ENCODE measurements around the gene MAPK11. TPM values are rescaled to one million over a fixed set of nuclear protein-coding genes. Genes with fewer than 3 reads are reported as not detected.

MAPK11 gene
- total RNA-seq, 1 donor from 2014 or later, result 11.3 TPM

DNA sequence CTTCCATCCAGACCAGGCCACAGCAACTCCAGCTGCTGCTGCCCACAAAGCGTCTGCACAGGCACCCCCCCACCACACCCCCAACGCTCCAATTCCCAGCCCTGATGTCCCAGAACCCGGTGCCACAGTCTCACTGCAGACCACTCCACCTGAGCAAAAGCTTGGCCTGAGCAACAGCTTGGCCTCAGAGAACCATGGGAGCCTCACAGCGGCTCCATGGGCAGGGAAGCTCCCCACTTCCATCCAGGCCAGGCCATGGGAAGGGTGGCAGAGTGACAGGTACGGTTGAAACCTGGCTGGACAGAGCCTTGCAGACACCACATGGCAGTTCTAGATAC lies 24.1 kb upstream of the MAPK11 start:
- Mint-ChIP-seq H3K4me3 (peak overlapping the region; percentile 56), H3K27ac (no peak overlapping the region), H3K9me3 (no peaks in the 10 kb centered on the region), H3K36me3 (ENCODE audit: low read depth) (no peaks in the 10 kb centered on the region), H3K27me3 (peaks cover 6% of the 10 kb centered on the region), H3K4me1 (peaks cover 49% of the 10 kb centered on the region)
- ATAC-seq (ENCODE audit: low read depth), result no peak
- POLR2A ChIA-PET, result interaction anchor here (0.5 to 6.5 kb wide), 15 partner anchors 8 to 358 kb away, joined by 3 to 74 read pairs (median 4); partner anchors contain the start of genes DENND6B, HDAC10, PLXNB2 and SCO2
- DNase-seq, result no peak
- TF ChIP-seq, protein P1, sequence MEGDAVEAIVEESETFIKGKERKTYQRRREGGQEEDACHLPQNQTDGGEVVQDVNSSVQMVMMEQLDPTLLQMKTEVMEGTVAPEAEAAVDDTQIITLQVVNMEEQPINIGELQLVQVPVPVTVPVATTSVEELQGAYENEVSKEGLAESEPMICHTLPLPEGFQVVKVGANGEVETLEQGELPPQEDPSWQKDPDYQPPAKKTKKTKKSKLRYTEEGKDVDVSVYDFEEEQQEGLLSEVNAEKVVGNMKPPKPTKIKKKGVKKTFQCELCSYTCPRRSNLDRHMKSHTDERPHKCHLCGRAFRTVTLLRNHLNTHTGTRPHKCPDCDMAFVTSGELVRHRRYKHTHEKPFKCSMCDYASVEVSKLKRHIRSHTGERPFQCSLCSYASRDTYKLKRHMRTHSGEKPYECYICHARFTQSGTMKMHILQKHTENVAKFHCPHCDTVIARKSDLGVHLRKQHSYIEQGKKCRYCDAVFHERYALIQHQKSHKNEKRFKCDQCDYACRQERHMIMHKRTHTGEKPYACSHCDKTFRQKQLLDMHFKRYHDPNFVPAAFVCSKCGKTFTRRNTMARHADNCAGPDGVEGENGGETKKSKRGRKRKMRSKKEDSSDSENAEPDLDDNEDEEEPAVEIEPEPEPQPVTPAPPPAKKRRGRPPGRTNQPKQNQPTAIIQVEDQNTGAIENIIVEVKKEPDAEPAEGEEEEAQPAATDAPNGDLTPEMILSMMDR (IDR thresholded peaks at IDR 0.05), result no peak
- CTCF ChIA-PET, result interaction anchor here (1.3 to 1.8 kb wide), 4 partner anchors 12 to 33 kb away, joined by 3 to 6 read pairs (median 5); no protein-coding TSS in a partner anchor
- intact Hi-C loops (cut with micrococcal nuclease), result loop anchor here (1.0 to 5.0 kb wide), 2 partner anchors 10 to 48 kb away; partner anchors contain the start of gene PPP6R2

GRCh38 chr22:50293441-50294318 lies 23.5 kb upstream of the MAPK11 start:
- TF ChIP-seq, protein P1 (IDR thresholded peaks at IDR 0.05), result no peak
- no peaks in the 10 kb centered on the region for H3K9me3 Mint-ChIP-seq
- ATAC-seq (ENCODE audit: low read depth) (peak; percentile 51), DNase-seq (no peak)
- H3K27ac Mint-ChIP-seq, result no peak overlapping the region
- peak overlapping the region; percentile 56 for H3K4me3 Mint-ChIP-seq
- H3K27me3 Mint-ChIP-seq, result peaks cover 6% of the 10 kb centered on the region
- peaks cover 47% of the 10 kb centered on the region for H3K4me1 Mint-ChIP-seq
- no peaks in the 10 kb centered on the region for H3K36me3 Mint-ChIP-seq (ENCODE audit: low read depth)
- intact Hi-C loops (cut with micrococcal nuclease), result loop anchor here (1.0 to 5.0 kb wide), 3 partner anchors 11 to 49 kb away; partner anchors contain the start of genes MAPK11 and PPP6R2
- ChIA-PET CTCF (interaction anchor here (1.3 to 1.8 kb wide), 4 partner anchors 12 to 34 kb away, joined by 3 to 6 read pairs (median 5); no protein-coding TSS in a partner anchor), POLR2A (interaction anchor here (0.5 to 6.5 kb wide), 19 partner anchors 8 to 358 kb away, joined by 3 to 74 read pairs (median 4); partner anchors contain the start of genes DENND6B, HDAC10, PLXNB2 and SCO2)

DNA sequence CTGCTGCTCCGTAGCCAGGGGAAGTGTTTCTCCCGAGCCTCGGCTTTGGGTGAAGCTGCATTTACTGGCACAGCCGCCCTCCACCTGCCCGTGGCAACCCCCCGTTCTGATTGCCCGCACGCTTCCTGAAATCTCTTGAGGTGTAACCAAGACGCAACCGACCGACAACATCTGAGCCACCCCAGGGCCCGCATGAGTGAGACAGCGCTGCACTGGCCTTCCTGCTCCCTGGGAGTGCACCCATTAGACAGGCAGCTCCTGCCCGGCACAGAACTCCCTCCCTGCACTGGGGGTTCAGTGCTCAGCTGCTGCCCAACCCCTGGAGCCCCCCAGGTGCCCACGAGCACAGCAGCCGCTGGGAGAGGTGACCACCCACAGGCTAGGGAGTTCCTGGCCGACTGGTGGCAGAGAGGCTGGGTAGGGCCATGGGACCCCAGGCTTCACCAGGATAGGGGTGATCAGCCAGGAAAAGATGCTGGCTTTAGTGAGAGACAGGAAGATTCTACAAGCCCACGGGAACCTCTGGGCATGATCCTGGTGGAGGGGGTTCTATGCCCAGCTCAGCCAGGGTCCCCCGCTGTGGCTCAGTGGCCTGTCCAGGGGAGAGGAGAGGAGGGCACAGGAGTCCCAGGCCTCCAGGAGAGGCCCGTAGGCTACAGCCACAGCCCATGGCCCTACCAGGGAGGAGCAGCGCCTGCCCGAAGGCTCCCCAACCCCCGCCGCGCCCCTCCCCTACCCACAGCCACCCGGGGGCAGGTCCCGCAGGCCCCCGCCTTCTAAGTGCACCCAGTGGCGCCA lies 22.7 kb upstream of the MAPK11 start:
- TF ChIP-seq, protein P1 (IDR thresholded peaks at IDR 0.05), result no peak
- CTCF ChIA-PET, result interaction anchor here (1.0 to 2.5 kb wide), 4 partner anchors 16 to 49 kb away, joined by 4 to 7 read pairs (median 4); partner anchors contain the start of gene DENND6B
- Mint-ChIP-seq H3K4me1 (peaks cover 46% of the 10 kb centered on the region), H3K27me3 (peaks cover 6% of the 10 kb centered on the region), H3K27ac (peak overlapping the region; percentile 63), H3K9me3 (no peaks in the 10 kb centered on the region), H3K4me3 (peak overlapping the region; percentile 64), H3K36me3 (ENCODE audit: low read depth) (no peaks in the 10 kb centered on the region)
- intact Hi-C loops (cut with micrococcal nuclease), result loop anchor here (1.0 to 5.0 kb wide), 4 partner anchors 21 to 49 kb away; partner anchors contain the start of genes DENND6B, MAPK11 and PPP6R2
- ATAC-seq (ENCODE audit: low read depth) (peak; percentile 84), DNase-seq (no peak)
- POLR2A ChIA-PET, result interaction anchor here (1.0 to 6.5 kb wide), 11 partner anchors 9 to 177 kb away, joined by 3 to 74 read pairs (median 7); partner anchors contain the start of genes DENND6B, HDAC10 and PLXNB2

GRCh38 chr22:50289942-50290630 lies 19.9 kb upstream of the MAPK11 start:
- ChIA-PET CTCF (interaction anchor here (0.7 to 1.1 kb wide), 2 partner anchors 14 kb away, joined by 3 to 4 read pairs; no protein-coding TSS in a partner anchor), POLR2A (interaction anchor here (0.9 to 6.5 kb wide), 2 partner anchors 15 to 33 kb away, joined by 4 to 74 read pairs; partner anchors contain the start of gene PLXNB2)
- Mint-ChIP-seq H3K4me1 (peaks cover 36% of the 10 kb centered on the region), H3K27me3 (peaks cover 6% of the 10 kb centered on the region), H3K9me3 (no peaks in the 10 kb centered on the region), H3K4me3 (no peak overlapping the region), H3K36me3 (ENCODE audit: low read depth) (no peaks in the 10 kb centered on the region), H3K27ac (no peak overlapping the region)
- intact Hi-C loops (cut with micrococcal nuclease), result loop anchor here (5.0 kb wide), 1 partner anchor 52 kb away; the partner anchor contains the start of gene PPP6R2
- ATAC-seq (ENCODE audit: low read depth) (no peak), DNase-seq (no peak)
- TF ChIP-seq, protein P1 (IDR thresholded peaks at IDR 0.05), result no peak

All from activated B cell treated with CpG ODN at 0.5 μM for 24 hours (primary cell).